ENCODE results near the gene PIP4P1. TPM values are rescaled to one million over a fixed set of nuclear protein-coding genes. Genes with fewer than 3 reads are reported as not detected.
A peak's percentile ranks its signal among the peaks of the same experiment; 100 is the strongest.

The PIP4P1 gene
- total RNA-seq, 1 experiment from 2014 or later = 32.9 TPM

- ChIA-PET CTCF (interaction anchor here (0.6 to 1.2 kb wide), 5 partner anchors 38 to 73 kb away, joined by 3 to 22 read pairs (median 7); partner anchors contain the start of genes APEX1, OSGEP, PARP2 and PIP4P1), POLR2A (ENCODE audit: unreplicated experiment) (interaction anchor here (0.6 to 1.0 kb wide), 3 partner anchors 39 to 72 kb away, joined by 3 to 6 read pairs (median 3); partner anchors contain the start of genes APEX1, OSGEP and PARP2)
- intact Hi-C loops (cut with micrococcal nuclease) = loop anchor here (1.0 kb wide), 1 partner anchor 191 kb away; no protein-coding TSS in a partner anchor
Observed at GRCh38 chr14:20415782-20416206, 45.4 kb downstream of the PIP4P1 start.

GRCh38 chr14:20413744-20414082 lies 47.5 kb downstream of the PIP4P1 start:
- H3K27me3 ChIP-seq (ENCODE audit: low read length) = no peaks in the 10 kb centered on the region
- H3K4me1 ChIP-seq (ENCODE audit: insufficient read depth, low read length) = peaks cover 37% of the 10 kb centered on the region
- DNase-seq = peak; percentile 17
- peaks cover 8% of the 10 kb centered on the region; the same call in 1 of the 2 replicates for H3K79me2 ChIP-seq (ENCODE audit: low read length)
- ChIA-PET POLR2A (ENCODE audit: unreplicated experiment) (interaction anchor here (0.8 kb wide), 1 partner anchor 42 kb away, joined by 3 read pairs; the partner anchor contains the start of genes APEX1 and OSGEP), CTCF (interaction anchor here (0.6 kb wide), 1 partner anchor 42 kb away, joined by 3 read pairs; the partner anchor contains the start of gene APEX1)
- H3K27ac ChIP-seq (ENCODE audit: low read length) = peak overlapping the region; percentile 93
- H3K9me3 ChIP-seq (ENCODE audit: low read length) = no peaks in the 10 kb centered on the region
- H2AFZ ChIP-seq (ENCODE audit: low read length) = peak overlapping the region; percentile 99
- peak overlapping the region; percentile 98 for H3K4me2 ChIP-seq (ENCODE audit: low read length)
- H4K20me1 ChIP-seq (ENCODE audit: low read length) = no peaks in the 10 kb centered on the region
- no peaks in the 10 kb centered on the region for H3K9me2 ChIP-seq (replicated peaks; ENCODE audit: low read length)
- peak; percentile 3; the same call in 1 of the 2 replicates for ATAC-seq
- H3K36me3 ChIP-seq (ENCODE audit: low read depth, low read length) = no peaks in the 10 kb centered on the region
- TF ChIP-seq CTCF (conservative IDR thresholded peaks at IDR 0.05; ENCODE audit: low read depth, low read length) (no peak), EZH2 (IDR thresholded peaks at IDR 0.05; ENCODE audit: low read length, unreplicated experiment) (no peak), EZH2phosphoT487 (IDR thresholded peaks at IDR 0.05; ENCODE audit: borderline replicate concordance, low read length) (no peak)
- intact Hi-C loops (cut with micrococcal nuclease) = loop anchor here (1.0 to 5.0 kb wide), 5 partner anchors 12 to 199 kb away; partner anchors contain the start of genes APEX1 and PARP2
- peak overlapping the region; percentile 90 for H3K9ac ChIP-seq (ENCODE audit: low read length)
- TSS peak; percentile 86 for BruUV-seq (replicated peaks)
- peak overlapping the region; percentile 98 for H3K4me3 ChIP-seq (ENCODE audit: low read length)
- peaks cover 3% of the 10 kb centered on the region for H3F3A ChIP-seq (ENCODE audit: low read length, unreplicated experiment)

More at GRCh38 chr14:20415782-20416206, 45.4 kb downstream of the PIP4P1 start:
- Histone ChIP-seq H3K27ac (ENCODE audit: low read length) (no peak overlapping the region), H3K9ac (ENCODE audit: low read length) (no peak overlapping the region), H3K36me3 (ENCODE audit: low read depth, low read length) (no peaks in the 10 kb centered on the region), H3K9me3 (ENCODE audit: low read length) (no peaks in the 10 kb centered on the region), H3K4me3 (ENCODE audit: low read length) (no peak overlapping the region), H3F3A (ENCODE audit: low read length, unreplicated experiment) (peaks cover 3% of the 10 kb centered on the region), H3K4me1 (ENCODE audit: insufficient read depth, low read length) (peaks cover 38% of the 10 kb centered on the region), H3K4me2 (ENCODE audit: low read length) (no peak overlapping the region), H4K20me1 (ENCODE audit: low read length) (no peaks in the 10 kb centered on the region), H3K9me2 (replicated peaks; ENCODE audit: low read length) (no peaks in the 10 kb centered on the region), H3K27me3 (ENCODE audit: low read length) (no peaks in the 10 kb centered on the region), H2AFZ (ENCODE audit: low read length) (peak overlapping the region; percentile 10; the same call in 1 of the 2 replicates), H3K79me2 (ENCODE audit: low read length) (peaks cover 8% of the 10 kb centered on the region; the same call in 1 of the 2 replicates)
- peak; percentile 81 for TF ChIP-seq CTCF (conservative IDR thresholded peaks at IDR 0.05; ENCODE audit: low read depth, low read length)
- TF ChIP-seq EZH2 (IDR thresholded peaks at IDR 0.05; ENCODE audit: low read length, unreplicated experiment) = no peak
- peak; percentile 74 for DNase-seq
- BruUV-seq (replicated peaks) = no TSS peak
- no peak for ATAC-seq
